Midbrain (tissue), 1 donor: ENCODE results near the gene NEUROD4.

Source experiments
- DNase-seq: peaks from one replicate; lab custom pipeline; 2025; lab: John Stamatoyannopoulos, UW

NEUROD4 gene

DNA sequence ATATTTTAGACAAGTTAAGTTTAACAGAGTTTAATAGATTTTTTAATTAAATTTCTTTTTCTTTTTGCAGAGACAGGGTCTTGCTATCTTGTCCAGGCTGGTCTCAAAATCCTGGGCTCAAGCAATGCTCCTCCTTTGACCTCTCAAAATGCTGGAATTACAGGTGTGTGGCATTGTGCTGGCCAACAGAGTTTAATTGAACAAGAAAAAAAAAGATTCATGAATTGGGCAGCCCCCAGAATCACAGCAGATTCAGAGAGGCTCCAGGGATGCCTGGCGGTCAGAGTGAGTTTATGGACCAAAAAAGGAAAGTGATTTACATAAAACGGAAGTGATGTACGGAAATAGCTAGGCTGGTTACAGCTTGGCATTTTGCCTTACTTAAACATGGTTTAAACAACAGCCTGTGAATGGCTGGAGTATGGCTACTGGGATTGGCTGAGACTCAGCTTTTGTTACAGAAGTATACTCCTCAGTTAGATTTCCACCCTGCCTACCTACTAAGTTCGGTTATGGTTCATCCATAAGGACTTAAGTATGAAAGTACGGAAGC lies 20.7 kb upstream of the NEUROD4 start:
- DNase-seq: no peak

DNA sequence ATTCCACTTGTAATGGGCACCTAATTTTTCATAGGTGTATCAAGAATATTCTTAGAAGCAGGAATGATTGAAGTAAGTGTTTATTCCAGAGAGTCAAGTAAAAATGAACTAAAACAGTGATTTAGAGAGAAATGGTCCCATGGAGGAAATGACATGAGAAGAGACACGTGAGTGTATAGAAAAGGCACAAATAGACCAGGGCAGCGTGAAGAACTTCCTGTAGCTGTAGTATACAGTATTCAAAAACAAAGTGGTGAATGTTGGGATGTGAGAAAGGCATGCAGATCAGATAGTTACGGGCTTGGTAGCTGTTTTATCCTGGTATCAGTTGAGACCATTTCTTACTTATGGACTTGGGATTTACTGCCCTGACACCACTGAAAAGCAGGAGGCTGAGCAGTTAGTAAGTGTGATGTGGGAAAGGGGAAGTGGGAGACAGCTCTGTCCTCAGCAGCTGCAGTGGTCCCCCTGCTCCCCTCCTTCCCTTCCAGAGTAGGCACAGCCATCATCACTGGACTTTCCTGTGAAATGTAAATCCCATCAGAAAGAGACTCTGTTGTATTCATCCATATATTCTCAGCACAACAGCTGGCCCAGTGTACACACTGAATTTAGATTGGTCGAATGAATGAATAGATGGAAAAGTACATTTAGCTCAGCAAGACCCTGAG lies 18.4 kb upstream of the NEUROD4 start:
- no peak for DNase-seq

DNA sequence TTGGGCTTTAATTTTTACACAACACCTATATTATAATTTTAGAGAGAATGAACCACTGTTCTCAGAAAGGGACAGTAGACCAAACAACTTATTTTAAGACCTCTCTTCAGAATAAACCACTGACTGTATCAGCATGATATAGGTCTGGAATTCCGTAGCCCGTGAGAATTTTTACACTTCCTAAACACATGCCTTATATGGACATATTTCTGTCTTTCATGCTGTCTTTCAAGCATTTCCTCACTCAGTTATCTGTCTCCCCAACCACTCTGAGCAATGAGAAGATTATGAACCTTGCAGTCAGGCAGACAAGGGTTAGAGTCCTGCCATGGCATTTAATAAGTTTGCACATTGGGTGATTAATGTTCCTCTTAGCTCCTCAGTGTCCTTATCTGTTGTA lies 17.4 kb upstream of the NEUROD4 start:
- no peak for DNase-seq

DNA sequence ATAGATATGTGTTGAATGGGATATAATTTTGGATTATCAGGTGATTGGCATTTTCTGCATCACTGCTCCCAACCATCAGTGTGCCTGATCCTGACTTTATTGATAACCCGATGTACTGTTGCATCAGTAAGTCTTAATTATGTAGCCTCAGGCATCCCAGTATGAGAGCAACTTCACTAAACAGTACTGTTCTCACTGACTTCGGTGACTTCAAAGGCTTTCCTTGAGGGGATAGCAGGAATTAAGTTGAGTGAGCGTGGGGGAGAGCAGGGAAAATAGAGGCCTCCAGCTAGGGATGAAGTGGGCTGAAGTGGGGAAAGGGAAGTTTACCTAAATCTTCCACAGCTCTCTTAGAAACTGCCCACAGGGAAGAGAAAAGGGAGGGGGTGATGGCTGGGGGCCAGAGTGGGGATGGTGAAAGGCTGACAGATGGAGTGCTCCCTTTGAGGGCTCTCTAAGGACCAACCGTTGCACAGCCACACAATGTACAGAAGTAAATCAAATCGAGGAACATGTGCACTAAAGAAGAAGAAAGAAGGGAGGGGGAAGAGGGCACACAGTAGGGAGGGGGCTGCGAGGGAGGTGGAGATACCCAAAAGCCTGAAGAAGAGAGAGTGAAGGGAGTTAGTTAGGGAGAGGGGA lies 10.7 kb upstream of the NEUROD4 start:
- no peak for DNase-seq

DNA sequence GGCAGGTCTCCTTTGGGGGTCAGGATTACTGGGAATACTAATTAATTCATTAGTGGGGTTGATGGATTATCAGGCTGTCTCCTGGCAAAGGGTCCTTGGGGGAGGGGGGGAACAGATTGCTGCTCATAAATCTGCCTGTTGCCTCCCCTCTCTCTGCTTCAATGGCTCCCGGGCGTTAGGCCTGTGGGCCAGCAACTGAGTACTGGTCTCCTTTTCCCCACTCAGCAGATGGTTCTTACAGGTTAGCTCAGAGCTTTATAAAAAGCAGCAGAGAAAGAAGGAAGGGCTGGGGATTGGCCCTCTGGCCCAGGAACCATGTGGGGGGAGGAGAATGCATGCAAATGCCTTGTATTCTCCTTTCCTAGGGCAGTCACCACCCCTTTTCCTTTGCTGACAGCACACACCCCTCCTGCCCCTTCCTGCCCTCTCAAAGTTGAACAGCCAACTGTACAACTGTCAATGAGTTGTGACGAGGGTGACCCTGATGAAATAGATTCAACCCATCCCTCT lies 2.3 kb upstream of the NEUROD4 start:
- DNase-seq: no peak

DNA sequence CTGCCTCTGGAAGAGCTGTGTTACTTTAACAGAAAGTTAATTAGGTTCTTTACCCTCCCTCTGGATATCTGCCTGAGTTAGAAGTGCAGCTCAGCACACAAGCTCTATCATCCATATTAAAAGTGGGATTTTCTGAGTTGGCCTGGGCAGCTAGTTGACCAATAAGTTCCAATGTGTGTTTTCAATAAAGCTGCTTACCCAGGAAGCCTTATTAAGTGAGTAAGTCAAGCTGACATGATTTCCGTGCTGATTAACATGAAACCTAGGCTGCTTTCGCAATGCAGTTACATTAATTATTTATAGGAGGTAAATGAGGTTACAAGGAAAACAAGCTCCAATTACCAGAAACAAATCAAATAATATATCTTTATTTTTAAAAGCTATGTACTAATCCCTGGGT lies 4.8 kb downstream of the NEUROD4 start:
- DNase-seq: no peak

DNA sequence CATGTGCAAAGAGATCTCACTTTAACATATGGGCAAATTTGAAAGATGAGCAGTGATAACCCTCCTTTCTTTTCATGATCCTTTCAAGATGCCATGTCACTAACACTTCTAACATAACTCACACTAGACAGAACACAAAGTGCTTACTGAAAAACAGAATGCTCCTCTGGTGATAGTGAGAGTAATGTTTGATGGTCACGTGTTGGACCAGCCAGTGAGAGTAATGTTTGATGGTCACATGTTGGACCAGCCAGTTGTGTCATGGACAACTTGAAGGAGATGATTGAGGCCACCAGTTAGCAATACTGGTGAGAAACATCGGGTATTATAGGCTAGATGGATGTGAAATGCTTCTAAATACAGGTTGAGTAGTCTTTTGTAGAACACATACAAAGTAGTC lies 5.7 kb downstream of the NEUROD4 start:
- DNase-seq: no peak

DNA sequence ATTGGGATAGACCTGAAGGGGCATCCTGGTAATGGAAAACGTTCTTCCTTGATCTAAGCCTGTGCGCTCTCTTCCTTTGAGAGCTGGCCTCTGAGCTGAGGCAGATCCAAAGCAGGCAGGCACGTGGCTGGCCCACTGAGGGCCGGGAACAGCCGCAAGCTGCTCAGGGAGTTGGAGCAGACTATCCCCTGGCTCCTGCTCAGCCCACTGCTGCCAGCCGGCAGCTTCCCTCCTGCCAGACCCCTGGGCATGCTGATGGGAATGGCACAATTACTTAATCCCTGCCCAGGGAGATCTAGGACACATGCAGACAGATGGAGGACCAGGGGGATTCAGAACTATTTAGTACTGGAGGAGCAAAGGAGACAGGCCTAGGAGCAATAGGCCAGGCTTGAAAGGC lies 14.4 kb downstream of the NEUROD4 start:
- DNase-seq: peak; percentile 23

DNA sequence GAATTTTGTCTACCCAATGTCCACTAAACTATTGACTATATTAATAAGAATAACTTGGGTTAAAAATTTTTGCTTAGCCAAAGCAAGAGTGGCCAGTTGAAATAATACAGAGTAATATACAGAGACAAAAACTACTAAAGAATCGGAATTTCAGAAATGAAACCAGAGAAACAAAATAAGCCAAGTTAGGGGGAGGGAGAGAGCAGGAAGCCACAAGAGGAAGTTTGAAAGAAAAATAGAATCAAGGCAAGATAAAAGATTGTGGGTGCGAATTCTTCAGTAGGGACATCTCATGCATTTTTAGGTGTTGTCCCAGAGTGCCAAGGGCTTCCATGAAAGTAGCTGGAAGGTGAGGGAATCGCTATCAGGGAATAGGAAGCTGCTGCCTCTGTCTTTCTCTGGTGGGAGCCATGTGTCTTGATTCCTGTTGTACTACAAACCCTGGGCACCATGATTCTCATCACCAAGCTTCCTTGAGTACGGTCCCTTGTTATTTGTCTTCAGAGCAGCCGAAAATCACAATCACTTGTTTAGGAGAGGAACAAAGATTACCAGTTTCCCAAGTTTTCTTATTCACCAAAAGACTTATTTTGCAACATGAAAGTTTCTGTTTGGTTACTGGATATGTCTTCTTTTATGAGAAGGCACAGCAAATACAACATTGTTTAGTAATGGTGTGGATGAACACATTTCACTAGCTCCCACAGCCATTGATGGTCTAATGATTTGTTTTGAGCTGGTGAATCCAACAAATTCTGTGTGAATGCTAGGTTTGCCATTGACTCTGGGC lies 16.7 kb downstream of the NEUROD4 start:
- DNase-seq: no peak

DNA sequence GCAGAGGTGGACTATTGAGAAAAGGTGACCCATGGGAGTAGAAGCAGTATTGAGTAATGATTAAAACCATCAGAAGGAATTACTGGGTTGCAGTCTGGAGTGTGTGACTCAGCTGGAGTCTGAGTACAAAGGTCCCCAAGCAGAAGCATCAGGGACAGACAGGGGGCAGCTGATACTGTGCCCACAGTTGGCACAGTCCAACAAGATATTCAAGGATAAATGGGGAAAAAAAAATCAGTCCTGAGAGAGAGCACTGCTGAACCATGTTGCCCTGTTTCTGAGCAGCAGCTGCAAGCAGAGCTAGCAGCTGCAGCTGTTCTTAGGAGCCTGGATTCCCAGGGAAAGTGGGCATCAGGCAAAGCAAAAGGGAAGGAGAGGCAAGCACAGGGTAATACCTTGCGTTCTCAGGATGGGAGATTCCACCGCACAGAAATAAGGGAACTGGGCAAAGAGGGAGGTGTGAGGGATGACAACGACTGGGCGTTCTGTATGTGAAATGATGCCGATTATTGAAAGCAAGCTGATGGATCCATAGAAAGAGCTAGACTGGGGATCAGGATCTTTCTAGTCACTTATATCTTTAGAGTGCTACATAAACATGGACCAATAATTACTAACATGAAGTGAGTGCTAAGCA lies 17.7 kb downstream of the NEUROD4 start:
- no peak for DNase-seq

DNA sequence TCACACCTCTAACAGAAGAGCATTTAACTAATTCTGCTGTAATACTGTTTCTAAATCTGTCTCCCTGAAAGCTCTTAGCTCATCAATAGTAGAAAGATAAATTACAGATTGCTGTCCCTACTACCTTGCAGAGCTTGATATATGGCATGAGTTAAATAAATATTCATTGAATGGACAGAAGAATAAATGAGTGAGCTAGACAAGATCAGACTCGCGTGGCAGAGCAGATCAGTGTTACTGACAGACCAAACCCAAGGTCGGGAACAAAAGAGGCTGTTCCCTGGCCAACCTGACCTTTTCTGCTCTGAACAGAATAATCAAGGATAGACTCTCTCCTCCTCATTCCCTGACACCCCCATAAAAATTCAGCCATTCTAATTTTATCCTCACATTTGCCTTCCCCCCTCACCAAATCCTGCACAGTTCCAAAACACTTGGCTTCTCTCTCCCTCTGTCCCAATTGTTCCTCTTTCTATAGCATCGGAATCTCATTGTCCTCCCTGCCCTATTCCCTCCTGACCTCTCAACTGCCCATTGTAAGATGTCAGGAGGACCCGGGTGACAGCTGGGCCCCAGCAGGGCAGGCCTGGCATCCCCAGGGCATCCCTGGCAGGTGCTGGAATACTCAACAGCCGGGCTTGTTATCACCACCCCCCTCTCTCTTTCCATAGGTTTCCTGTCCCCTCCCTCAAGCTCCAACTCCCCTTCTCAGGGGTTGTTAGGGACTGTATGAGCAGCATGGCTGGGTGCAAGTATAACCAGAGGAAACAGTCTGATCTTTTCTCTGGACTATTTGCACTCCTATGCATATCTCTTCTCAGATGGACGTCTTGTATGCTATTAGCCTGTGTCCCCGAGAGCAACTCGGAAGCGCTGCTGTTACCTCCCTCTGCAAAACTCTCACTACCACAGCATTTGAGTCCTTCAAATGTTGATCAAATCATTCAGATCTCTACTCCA lies 19.9 kb downstream of the NEUROD4 start:
- no peak for DNase-seq

DNA sequence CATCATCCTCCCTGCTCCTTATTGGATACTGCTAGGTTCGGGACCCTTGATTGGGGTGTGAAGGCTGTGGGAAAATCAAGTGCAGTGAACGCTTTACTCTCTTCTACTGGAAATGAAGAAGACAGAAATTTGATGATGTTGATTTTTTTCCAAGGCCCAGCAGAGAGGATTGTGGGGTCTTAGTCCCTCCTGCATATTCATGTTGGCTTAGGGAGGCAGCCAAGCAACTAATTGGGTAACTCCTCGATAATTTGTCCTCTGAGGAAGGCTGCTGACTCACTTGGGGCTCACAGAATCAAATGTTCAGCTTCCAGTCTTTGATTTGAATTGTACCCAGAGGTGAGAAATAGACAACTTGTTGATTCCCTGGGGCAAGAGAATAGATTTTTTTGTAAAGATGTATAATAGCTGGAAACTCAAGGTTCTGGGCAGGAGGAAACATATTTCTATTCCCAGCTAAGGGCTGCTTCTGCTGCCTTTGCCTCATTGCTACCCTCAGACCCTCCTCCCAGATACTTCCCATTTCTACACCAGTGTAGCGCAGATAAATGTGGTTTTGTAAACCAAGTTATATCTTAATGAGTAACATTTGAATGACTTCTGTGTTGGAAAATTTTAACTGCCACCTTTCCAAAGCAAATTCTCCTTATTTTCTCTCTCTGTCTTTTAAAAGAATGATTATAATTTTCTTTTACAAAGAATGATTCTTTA lies 21.7 kb downstream of the NEUROD4 start:
- no peak for DNase-seq

DNA sequence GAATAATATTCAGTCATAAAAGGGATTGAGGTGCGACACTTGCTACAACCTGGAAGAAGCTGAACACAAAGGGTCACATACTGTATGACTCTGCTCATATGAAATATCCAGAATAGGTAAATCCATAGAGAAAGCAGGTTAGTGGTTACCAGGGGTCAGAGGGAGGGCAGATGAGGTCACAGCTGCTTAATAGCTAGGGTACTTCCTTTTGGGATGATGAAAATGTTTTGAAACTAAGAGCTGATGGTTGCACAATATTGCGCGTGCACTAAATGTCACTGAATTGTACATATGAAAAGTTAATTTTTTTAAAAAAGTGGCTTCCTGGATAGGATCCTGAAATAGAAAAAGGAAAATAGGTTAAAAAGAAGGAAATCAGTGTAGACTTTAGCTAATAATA lies 23.8 kb downstream of the NEUROD4 start:
- no peak for DNase-seq

DNA sequence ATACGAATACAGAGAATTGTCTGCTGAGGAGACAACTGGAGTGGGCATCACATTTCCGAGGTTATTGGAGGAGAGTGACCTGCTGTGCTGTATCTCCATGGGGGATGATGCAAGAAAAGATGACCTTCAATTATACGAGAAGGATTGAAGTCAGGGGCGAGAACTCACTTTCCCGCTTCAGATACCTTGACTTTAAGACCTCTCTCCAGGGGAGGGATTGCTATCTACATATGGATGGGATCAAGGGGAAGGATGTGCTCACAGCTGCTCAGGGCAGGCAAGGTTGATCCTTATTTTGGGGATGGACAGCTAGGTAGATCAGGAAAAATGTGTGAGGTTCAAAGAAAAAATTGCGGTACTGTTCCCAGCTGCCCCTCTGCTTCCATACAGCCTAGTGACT lies 24.4 kb downstream of the NEUROD4 start:
- DNase-seq: no peak

DNA sequence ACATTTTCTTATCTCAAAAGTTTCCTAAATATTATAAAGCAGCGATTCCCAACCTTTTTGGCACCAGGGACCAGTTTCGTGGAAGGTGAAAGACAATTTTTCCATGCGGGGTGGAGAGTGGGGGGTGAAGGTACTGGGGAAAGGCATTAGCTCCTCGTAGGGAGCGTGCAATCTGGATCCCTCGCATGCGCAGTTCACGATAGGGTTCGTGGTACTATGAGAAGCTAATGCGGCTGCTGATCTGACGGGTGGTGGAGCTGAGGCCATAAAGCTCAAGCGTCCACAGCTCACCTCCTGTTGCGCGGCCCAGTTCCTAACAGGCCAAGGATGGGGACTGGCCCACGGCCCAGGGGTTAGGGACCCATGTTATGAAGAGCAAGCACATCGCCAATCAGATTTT lies 29.9 kb downstream of the NEUROD4 start:
- no peak for DNase-seq

DNA sequence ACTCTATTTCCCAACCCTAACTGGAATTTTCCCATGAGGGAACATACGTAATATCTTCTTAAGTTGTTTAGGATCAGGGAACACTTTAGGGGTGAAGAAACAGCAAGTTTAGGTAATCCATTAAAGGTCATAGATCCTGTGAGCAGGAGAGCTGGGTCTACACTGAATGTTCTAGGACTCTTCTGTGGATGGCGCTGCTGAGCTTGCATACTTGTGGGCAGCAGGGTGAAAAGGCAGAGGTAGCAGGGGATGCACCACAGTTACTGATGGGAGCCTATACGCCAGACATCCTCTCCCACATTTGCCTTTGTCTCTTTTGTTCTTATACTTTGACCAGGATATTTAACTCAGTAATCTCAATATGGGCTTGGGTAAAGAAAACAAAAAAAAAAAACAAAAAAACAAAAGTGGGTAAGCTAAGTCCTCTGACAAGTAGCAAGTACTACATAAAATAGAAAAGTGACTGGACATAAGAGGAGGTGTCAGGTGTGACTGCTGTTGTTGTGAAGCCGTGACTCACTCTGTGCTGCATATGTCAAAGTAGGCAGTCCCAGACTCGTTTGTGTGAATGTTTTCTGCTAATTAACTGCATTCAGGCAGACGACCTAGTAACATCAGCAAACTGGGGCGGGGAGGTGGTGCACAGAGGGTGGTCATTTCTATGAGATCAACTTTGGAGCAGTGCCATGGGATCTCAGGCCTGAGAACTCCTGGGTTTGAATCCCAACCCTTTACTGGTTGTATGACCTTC lies 31.6 kb downstream of the NEUROD4 start:
- no peak for DNase-seq

DNA sequence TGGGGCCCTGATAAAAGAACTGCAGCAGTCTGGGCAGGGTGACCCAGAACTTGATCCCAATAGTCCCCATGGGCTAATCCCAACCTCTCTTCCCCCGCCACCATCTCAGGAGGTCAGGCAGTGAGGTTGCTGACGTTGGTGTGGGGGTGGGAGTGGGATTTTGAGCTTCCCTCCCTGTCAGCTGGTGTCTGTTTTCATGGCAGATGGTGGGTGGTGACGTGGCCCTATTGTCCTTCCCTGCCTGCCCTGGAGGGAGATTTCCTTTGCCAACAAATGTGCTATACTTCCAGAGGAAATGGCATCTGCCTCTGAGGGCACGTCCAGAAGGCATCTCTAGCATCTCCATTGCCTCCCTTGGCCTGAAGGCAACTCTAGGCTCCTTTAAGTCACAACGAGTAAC lies 37.7 kb downstream of the NEUROD4 start:
- DNase-seq: no peak

DNA sequence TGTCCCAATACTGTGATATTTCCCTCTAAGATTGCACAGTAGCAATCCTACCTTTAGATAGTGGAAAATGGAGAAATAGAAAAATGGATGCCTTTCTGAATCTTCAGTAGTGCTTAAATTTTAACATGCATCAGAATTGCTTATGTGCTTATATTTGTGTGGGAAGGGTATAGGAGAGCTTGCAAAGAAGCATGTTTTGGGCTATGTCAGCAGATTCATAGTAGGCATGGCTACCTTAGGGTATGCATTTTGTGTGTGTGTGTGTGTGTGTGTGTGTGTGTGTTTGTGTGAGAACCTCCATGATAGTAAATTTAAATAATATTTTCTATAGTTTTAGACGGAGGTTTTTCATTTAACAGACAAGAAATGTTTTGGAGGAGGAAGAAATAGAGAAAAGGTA lies 38.3 kb downstream of the NEUROD4 start:
- DNase-seq: no peak

DNA sequence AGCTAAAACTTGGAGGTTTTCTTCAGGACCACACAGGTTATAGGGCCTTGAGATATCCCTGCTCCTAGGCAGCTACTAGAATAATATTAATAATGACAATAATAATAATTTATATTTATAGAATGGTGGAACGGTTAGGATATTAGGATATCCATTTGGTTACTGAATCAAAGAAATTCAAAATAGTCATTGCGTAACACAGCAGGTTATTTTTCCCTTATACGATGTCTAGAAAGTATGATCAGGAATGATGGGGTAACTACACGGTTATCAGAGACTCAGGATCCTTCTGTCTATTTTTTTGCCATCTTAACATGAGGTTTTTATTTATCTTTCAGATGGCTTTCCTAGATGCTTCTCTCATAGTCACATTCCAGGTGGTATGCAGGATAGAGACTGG lies 39.0 kb downstream of the NEUROD4 start:
- no peak for DNase-seq

DNA sequence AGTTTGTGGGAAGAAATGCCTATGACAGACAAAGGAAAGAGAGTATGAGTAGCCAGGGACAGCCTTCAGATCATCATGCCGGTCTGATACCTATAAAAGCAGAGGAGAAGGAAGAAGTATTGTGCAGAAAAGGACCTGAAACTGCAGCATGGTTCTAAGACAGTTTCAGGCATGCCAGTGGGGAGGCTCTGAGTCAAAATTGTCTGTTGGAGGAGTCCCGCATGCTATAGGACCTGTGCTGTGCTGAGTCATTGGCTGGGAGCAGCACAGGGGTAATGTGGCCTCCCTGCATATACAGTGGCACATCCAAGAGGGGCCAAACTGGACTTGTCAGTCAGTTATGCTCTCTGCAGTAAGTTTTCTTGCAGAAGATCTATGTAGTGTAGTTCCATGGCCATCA lies 40.7 kb downstream of the NEUROD4 start:
- no peak for DNase-seq
